ENCODE measurements around the gene DLG2.

DLG2 gene

GRCh38 chr11:83990160-83990733, 1636.9 kb downstream of the DLG2 start:
- no peak for DNase-seq (ENCODE audit: low read depth)
- H3K4me3 ChIP-seq (ENCODE audit: low read length) = no peak overlapping the region
- TF ChIP-seq CTCF (IDR thresholded peaks at IDR 0.05; ENCODE audit: insufficient read depth, low read depth, low read length, missing control alignments) = no peak

GRCh38 chr11:83982825-83983224, 1644.3 kb downstream of the DLG2 start:
- no peak for DNase-seq (ENCODE audit: low read depth)
- TF ChIP-seq CTCF (IDR thresholded peaks at IDR 0.05; ENCODE audit: insufficient read depth, low read depth, low read length, missing control alignments) = no peak
- no peak overlapping the region for H3K4me3 ChIP-seq (ENCODE audit: low read length)

GRCh38 chr11:83979593-83979992, 1647.6 kb downstream of the DLG2 start:
- no peak for DNase-seq (ENCODE audit: low read depth)
- no peak overlapping the region for H3K4me3 ChIP-seq (ENCODE audit: low read length)
- TF ChIP-seq CTCF (IDR thresholded peaks at IDR 0.05; ENCODE audit: insufficient read depth, low read depth, low read length, missing control alignments) = no peak

- no peak for TF ChIP-seq CTCF (IDR thresholded peaks at IDR 0.05; ENCODE audit: insufficient read depth, low read depth, low read length, missing control alignments)
- H3K4me3 ChIP-seq (ENCODE audit: low read length) = no peak overlapping the region
- no peak for DNase-seq (ENCODE audit: low read depth)
Observed at GRCh38 chr11:83978942-83979341, 1648.2 kb downstream of the DLG2 start.

GRCh38 chr11:83976086-83976485, 1651.1 kb downstream of the DLG2 start:
- H3K4me3 ChIP-seq (ENCODE audit: low read length) = no peak overlapping the region
- no peak for TF ChIP-seq CTCF (IDR thresholded peaks at IDR 0.05; ENCODE audit: insufficient read depth, low read depth, low read length, missing control alignments)
- no peak for DNase-seq (ENCODE audit: low read depth)

GRCh38 chr11:83972536-83972935, 1654.6 kb downstream of the DLG2 start:
- H3K4me3 ChIP-seq (ENCODE audit: low read length) = no peak overlapping the region
- no peak for TF ChIP-seq CTCF (IDR thresholded peaks at IDR 0.05; ENCODE audit: insufficient read depth, low read depth, low read length, missing control alignments)
- DNase-seq (ENCODE audit: low read depth) = no peak

GRCh38 chr11:83971063-83971462, 1656.1 kb downstream of the DLG2 start:
- no peak overlapping the region for H3K4me3 ChIP-seq (ENCODE audit: low read length)
- no peak for TF ChIP-seq CTCF (IDR thresholded peaks at IDR 0.05; ENCODE audit: insufficient read depth, low read depth, low read length, missing control alignments)
- DNase-seq (ENCODE audit: low read depth) = peak; percentile 9

Data from epithelial cell of esophagus (primary cell).